Ovary (tissue), 9 donors: ENCODE results near the gene MCM7. TPM values are rescaled to one million over a fixed set of nuclear protein-coding genes. Genes with fewer than 3 reads are reported as not detected.

ENCODE experiments used
- DNase-seq, 5 donors: peaks; one replicate each; pipeline ENCODE4 v3.0.0-alpha.2; 2019 to 2020
- H3K27ac ChIP-seq, 2 donors: fragments of 200-600 bp; one replicate each; pipeline versions ENCODE4 v1.5.1 to v1.8.0; 2019 to 2022
- H3K27me3 ChIP-seq: fragments of 200-600 bp; one replicate; pipeline ENCODE4 v1.8.0; 2022
- H3K36me3 ChIP-seq: fragments of 200-600 bp; sonication (generic); one replicate; pipeline ENCODE4 v1.5.1; 2019
- H3K4me1 ChIP-seq: one replicate; pipeline ENCODE4 v1.8.1; 2013; ENCODE audit warnings: mild to moderate bottlenecking, moderate library complexity; ENCODE audit not compliant: insufficient read depth
- H3K4me3 ChIP-seq: fragments of 200-600 bp; sonication (generic); one replicate; pipeline ENCODE4 v1.5.1; 2017
- H3K9me3 ChIP-seq, 2 donors: fragments of 200-600 bp in 1 of 2; sonication (generic) in 1 of 2; one replicate each; pipeline versions ENCODE4 v1.5.1 to v1.8.1; 2013 to 2019; ENCODE audit warnings: mild to moderate bottlenecking in 1 of 2, moderate library complexity in 1 of 2
- EP300 ChIP-seq: sonication (generic); formaldehyde crosslinking; IDR thresholded peaks from one replicate; pipeline ENCODE4 v1.6.1; 2017; ENCODE audit warnings: antibody characterized with exemption
- POLR2A ChIP-seq: fragments of 450-650 bp; IDR thresholded peaks from one replicate; pipeline ENCODE4 v1.6.1; 2017; ENCODE audit warnings: antibody characterized with exemption, mild to moderate bottlenecking, moderate library complexity
- WGBS, 3 donors: extraction: QIAGEN DNeasy Blood & Tissue Kit in 1 of 3; methylation state at CpG; one replicate each; pipeline versions ENCODE4 v1.1.5 to v1.1.7; 2013 to 2017; 5-methylcytosine and 5-hydroxymethylcytosine counted together
- intact Hi-C, 4 donors: fragments of 100-400 bp; cut with DNase I; formaldehyde crosslinking; loops; one replicate each; pipeline versions ENCODE4 v1.11.0 to v1.15.1; 2022 to 2023
- polyA plus RNA-seq, 2 donors: library from polyadenylated mRNA; stranded (reverse); fragments of 200-250 nt in 1 of 2; fragments of 350-450 nt in 1 of 2; fragmentation: Illumina TruSeq in 1 of 2; extraction: RNeasy Lipid Tissue Mini Kit (QIAGEN cat#74804) in 1 of 2; gene quantifications; one replicate each; pipeline ENCODE4 v1.2.3, GENCODE V29; 2013 to 2014
- total RNA-seq, 7 donors: library from RNA; depleted of rRNA in 2 of 7; stranded (reverse); fragments of >200 nt in 2 of 7; fragmentation: NEBNext Ultra II Directional in 3 of 7; extraction: Animal tissue kit (Norgen Biotek cat#: 25700) in 3 of 7; gene quantifications; one replicate each; pipeline versions ENCODE4 v1.1.0 to v1.2.4, GENCODE V29; 2016 to 2023
- TF ChIP-seq, protein P1 (sequence below), 3 donors: fragments of 450-650 bp in 2 of 3; fragments of 200-600 bp in 1 of 3; IDR thresholded peaks; one replicate each; pipeline versions ENCODE4 v1.5.1 to v1.8.0; 2016 to 2022; ENCODE audit warnings: antibody characterized with exemption in 3 of 3, mild to moderate bottlenecking in 1 of 3
- donor health status: DM: no; HTN: no; CAD: no; lungs with moderate emphysema.
- donor health status: DM: no; HTN: no; CAD: no.
- donor health status: Bipolar disorder and iron deficiency.
- donor health status: DM: yes; HTN: yes; CAD: no.
- donor health status: DM: no; HTN: no; CAD: no.
- donor health status: DM: yes; HTN: yes; CAD: no.

The MCM7 gene
- total and polyA plus RNA-seq, 9 donors: 24.4 to 79.7 (median 44.1) TPM

DNA sequence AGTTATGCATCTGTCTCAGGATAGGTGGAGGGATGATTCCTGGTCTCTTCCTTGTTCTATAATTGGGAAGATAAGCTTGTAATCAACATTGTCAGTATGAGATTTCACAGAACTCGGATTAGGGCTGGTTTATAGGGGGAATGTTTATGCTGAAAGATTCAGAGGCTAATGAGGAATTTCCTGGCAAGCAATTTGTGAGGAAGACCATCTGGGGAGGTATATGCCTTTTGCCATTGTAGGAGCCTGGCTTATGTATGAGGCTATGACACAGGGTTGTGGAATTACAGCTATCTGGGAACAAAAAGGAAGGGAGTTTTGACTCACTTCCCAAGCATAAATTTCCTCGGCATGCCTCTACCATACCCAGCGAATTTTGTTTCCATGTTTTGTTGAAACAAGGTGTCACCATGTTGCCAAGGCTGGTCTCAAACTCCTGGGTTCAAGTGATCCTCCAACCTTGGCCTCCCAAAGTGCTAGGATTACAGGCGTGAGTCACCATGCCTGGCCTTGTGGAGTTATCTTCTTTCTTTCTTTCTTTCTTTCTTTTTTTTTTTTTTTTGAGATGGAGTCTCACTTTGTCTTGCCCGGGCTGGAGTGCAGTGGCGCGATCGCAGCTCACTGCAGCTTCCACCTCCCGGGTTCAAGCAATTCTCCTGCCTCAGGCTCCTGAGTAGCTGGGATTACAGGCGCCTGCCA is 14.0 kb downstream of the MCM7 start:
- WGBS, 3 donors: 31 to 41% (median 40%) methylated on average over 10 of the region's 10 CpGs
- H3K27me3 ChIP-seq: no peaks in the 10 kb centered on the region
- intact Hi-C loops: no loop called here
- TF ChIP-seq EP300: no peak
- TF ChIP-seq, protein P1, sequence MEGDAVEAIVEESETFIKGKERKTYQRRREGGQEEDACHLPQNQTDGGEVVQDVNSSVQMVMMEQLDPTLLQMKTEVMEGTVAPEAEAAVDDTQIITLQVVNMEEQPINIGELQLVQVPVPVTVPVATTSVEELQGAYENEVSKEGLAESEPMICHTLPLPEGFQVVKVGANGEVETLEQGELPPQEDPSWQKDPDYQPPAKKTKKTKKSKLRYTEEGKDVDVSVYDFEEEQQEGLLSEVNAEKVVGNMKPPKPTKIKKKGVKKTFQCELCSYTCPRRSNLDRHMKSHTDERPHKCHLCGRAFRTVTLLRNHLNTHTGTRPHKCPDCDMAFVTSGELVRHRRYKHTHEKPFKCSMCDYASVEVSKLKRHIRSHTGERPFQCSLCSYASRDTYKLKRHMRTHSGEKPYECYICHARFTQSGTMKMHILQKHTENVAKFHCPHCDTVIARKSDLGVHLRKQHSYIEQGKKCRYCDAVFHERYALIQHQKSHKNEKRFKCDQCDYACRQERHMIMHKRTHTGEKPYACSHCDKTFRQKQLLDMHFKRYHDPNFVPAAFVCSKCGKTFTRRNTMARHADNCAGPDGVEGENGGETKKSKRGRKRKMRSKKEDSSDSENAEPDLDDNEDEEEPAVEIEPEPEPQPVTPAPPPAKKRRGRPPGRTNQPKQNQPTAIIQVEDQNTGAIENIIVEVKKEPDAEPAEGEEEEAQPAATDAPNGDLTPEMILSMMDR (IDR thresholded peaks at IDR 0.05): no peak
- no peak for TF ChIP-seq POLR2A
- no peaks in the 10 kb centered on the region for H3K9me3 ChIP-seq
- no peak for DNase-seq
- H3K4me1 ChIP-seq: no peaks in the 10 kb centered on the region
- H3K36me3 ChIP-seq: no peaks in the 10 kb centered on the region
- H3K27ac ChIP-seq: no peak overlapping the region
- no peak overlapping the region for H3K4me3 ChIP-seq

DNA sequence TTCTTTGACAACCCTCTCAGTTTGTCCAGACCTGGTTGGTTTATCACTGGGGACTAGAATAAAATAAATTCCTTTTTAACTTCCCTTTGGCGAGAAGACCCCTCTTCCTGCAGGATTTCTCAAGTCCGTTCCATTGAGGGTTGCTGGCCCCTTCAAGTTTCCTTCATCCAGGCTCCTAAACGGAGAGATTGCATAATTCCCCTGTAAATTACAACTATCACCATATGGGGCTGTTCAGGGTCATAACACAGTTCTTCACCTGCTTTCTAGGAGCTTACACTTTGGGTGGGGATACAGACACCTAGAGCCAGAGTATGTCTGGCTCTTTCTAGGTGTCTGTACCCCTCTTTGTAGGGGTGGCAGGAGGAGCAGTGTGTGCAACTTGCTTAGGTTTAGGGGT is 15.7 kb downstream of the MCM7 start:
- no peak for DNase-seq
- 41 to 47% (median 41%) methylated on average over 3 of the region's 3 CpGs for WGBS, 3 donors
- H3K27ac ChIP-seq: no peak overlapping the region
- TF ChIP-seq, protein P1 (IDR thresholded peaks at IDR 0.05): no peak
- no peak for TF ChIP-seq POLR2A
- no peak for TF ChIP-seq EP300
- H3K27me3 ChIP-seq: no peaks in the 10 kb centered on the region
- intact Hi-C loops: no loop called here
- H3K4me1 ChIP-seq: no peaks in the 10 kb centered on the region
- no peaks in the 10 kb centered on the region for H3K36me3 ChIP-seq
- no peaks in the 10 kb centered on the region for H3K9me3 ChIP-seq
- no peak overlapping the region for H3K4me3 ChIP-seq

DNA sequence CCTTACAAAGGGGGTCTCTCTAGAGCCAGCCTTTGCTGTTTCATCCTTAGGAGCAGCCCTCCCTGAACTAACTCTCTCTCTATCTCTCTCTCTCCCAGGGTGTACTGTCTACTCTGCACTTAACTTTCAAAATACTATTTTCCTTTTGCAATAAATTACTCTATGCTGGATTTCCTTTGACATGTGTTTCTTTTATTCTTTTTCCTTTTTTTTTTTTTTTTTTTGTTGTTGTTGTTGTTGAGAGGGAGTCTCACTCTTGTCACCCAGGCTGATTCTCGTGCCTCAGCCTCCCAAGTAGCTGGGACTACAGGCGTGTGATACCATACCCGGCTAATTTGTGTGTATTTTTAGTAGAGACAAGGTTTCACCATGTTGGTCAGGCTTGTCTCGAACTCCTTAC is 18.2 kb downstream of the MCM7 start:
- H3K27ac ChIP-seq: no peak overlapping the region
- H3K9me3 ChIP-seq: no peaks in the 10 kb centered on the region
- TF ChIP-seq EP300 (no peak), POLR2A (no peak)
- TF ChIP-seq, protein P1 (IDR thresholded peaks at IDR 0.05): no peak
- no peak overlapping the region for H3K4me3 ChIP-seq
- no peak for DNase-seq
- H3K36me3 ChIP-seq: no peaks in the 10 kb centered on the region
- intact Hi-C loops: loop anchor here in 2 of 4 donors (5.0 kb wide), 1 partner anchor 86 kb away; no protein-coding TSS in a partner anchor
- H3K4me1 ChIP-seq: peaks cover 6% of the 10 kb centered on the region
- no peaks in the 10 kb centered on the region for H3K27me3 ChIP-seq
- WGBS, 3 donors: 62 to 69% (median 65%) methylated on average over 4 of the region's 4 CpGs

DNA sequence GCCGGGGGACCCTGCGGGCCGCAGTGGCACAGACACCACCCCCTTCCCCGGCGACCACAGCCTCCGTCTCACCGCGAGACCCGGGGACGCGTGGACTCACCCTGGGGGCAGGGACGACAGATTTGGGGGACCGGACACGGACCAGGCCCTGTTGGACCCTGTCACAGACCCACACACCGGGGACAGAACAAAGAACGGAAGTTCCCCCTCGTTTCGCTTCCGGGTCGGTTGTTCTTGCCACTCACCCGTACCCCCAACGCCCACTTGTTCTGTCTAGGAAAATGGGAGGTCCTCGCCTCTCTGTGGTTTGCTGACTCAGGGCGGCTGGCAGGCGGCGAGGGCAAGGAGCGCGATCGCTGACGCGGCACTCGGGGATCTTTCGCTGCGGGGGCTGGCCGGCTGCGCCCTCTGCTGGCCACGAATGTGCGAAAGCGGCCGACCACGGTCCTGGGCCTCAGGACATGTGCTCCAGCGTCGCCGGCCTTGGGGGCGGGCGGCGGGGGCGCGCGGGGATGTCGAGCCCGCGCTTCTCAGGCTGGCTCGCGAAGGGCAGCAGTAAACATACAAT is 19.6 kb downstream of the MCM7 start, which contains the start of gene ZNF3:
Gene ZNF3 (minus strand): TSS at position 189 of the 568 bp plus-strand sequence. CDS start 4,366 bp downstream, outside the sequence.
- peaks cover 6% of the 10 kb centered on the region for H3K4me1 ChIP-seq
- H3K9me3 ChIP-seq: no peaks in the 10 kb centered on the region
- 1% methylated on average over 55 of the region's 55 CpGs for WGBS, 3 donors
- H3K27ac ChIP-seq: peak within 1 kb of the TSS in 1 of 2 donors; percentile 37
- no peaks in the 10 kb centered on the region for H3K27me3 ChIP-seq
- intact Hi-C loops: loop anchor here in 2 of 4 donors (5.0 kb wide), 1 partner anchor 84 kb away; no protein-coding TSS in a partner anchor
- TF ChIP-seq POLR2A: peak; percentile 70
- TF ChIP-seq, protein P1 (IDR thresholded peaks at IDR 0.05): peak; percentile 93 to 97 (median 96)
- TF ChIP-seq EP300: no peak
- DNase-seq: peak; percentile 97 to 99 (median 98)
- H3K4me3 ChIP-seq: peak within 1 kb of the TSS; percentile 100
- H3K36me3 ChIP-seq: no peaks in the 10 kb centered on the region
